GM18858 (cell line): Measurements from ENCODE around the gene SYT6.
A peak's percentile ranks its signal among the peaks of the same experiment; 100 is the strongest.

Experiments used
- ATAC-seq: cut with Tn5 transposase; IDR thresholded peaks from one replicate; pipeline ENCODE4 v1.9.1; 2021; ENCODE audit not compliant: unreplicated experiment

SYT6 gene

DNA sequence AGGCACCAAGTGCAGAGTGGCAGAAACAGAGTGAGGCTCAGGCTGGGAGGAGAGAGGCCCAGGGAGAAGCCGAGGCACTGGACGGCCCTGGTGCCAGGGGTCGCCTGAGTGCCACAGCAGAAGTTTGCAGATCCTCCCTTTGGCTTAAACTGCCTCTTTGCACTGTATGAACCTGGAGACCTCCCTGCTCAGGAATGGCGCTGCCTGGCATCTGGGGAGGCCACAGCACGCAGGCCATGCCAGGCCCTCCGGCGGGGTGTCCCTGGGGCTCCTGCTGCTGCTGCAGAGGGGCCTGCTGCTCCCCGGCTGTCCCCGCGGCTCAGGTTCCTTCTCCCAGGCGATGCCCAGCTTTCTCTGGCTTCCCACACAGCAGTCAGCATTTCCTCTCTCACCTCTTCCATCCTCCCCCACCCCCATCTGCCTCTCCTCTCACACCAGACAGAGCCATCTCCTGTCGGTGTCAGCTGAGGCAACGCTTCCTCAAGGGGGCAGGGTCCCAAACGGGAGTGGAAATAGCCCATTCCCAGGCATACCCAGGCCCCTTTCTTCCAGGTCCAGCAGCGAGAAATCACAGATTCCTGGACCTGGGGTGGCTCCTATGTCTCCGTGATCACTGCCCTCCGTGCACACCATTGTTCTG, 35.2 kb downstream of the SYT6 start:
- ATAC-seq = no peak

- ATAC-seq = no peak
Measured at GRCh38 chr1:114117654-114118053, 36.0 kb downstream of the SYT6 start.

DNA sequence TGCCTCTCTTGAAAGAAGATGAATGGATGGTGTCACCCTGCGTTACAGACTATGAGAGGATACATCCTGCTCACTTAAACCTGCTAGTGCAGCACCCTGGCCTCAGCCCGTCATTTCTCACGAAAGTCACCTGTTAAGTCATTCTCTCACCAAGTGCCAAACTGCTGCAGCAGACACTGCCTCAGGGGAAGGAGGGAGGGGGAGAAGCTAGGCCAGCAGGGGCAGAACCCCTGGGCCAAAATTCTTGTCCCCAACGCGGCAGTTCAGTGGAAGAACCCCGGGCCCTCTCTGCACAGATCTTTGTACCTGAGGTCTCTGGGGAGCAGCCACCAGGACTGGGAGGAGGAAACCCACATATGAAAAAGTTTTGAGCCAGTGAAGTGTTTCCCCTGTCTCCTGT, 37.6 kb downstream of the SYT6 start:
- ATAC-seq = no peak

DNA sequence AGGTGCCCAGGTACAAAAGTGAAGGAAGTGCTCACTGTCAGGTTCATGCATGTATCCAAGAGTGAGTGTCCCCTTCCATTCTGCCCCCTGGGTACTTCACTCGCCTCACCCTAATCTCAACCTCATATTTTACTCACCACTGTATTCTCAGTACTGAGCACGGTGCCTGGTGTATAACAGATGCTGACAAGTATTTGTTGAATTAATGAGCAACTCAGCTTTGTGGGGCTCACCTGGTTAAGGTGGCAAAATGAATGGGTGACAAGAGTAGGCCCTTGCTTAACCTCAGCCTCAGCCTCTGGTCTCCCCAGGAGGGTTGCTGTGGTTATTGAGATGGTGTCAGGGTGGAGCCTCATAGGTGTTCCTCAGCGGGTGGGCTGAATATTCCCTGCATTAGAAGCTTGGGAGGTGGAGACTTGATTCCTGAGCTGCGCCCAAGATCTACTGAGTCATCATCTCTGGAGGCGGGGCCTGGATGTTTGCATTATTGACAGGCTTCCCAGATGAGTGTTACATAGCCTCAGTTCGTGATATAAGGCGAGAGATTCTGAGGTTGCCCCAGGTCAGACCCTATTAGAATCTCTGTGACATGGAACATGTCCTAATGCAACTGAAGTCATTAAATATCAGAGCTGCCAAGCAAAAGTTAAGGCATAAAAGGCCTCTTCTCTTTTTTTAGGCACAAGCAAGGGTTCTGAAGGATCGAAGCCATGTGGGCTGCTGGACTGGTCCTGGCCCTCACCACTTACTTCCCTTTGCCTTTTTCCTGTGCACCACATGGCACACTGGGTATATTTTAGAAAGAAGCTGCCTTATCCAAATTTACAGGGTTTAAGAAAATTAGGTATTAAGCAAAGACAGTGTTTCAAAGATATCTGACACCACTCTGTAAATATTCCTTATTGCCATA, 39.2 kb downstream of the SYT6 start:
- ATAC-seq = no peak

- no peak for ATAC-seq
Measured at GRCh38 chr1:114113411-114114184, 40.1 kb downstream of the SYT6 start.

DNA sequence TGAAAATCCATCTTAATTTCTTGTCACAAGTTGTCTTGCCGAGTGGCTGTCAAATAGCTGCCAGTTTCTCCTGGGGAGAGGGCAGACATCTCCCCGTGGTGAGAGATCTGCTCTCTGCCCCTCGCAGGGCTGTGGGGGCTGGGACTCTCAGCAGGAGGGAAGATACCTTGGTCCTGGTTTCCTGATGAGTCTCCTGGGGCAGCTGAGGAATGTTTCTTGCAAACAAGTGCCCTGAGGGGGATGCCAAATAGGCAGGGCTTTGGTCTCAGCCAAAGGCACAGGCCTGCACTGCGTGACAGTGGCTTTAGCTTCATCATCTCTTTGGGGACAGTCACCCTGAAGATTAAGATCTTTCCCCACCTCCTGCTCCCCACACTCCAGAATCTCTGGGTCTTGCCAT, 40.9 kb downstream of the SYT6 start:
- ATAC-seq = no peak

DNA sequence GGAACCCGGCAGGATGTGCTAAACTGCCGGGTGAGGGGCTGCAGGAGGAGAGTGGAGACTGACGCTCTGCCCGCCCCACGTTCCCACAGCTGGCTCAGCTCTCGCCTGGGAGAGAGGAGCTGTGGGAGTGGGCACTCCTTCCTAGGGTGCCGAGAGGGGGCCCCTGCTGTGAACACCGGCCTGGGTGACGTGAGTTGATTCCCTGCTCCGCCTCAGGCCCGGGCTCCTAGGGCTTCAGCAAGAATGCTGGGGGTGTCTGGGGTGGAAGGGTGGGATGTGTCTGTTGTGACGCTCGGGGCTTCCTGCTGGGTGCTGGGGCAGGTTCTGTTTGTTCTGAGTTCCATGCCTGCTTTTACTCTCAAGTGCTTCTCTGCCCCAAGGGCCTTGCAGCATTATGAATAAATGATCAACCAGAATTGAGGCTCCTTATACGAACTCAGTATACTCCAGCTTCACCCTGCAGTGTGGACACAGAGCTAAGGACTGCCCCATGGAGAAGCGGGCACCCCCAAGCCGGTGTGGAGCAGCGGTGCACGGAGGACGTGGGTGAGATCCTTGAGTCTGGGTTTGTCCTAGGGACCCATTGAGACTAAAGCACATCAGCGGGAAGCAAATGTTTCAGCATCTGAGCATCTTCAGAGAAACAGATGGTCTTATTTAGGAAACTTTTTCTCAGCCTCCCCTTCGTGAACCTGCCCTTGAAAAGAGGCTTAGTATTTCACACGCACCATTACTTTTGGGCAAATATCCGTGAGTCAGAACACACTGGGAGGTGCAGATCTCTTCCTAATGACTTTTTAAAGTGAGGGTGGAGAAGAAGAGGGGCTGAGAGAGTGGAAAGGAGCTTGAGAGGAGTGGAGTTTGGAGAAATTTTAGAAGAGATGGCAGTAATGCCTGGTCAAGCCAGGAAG, 41.7 kb downstream of the SYT6 start:
- ATAC-seq = no peak

DNA sequence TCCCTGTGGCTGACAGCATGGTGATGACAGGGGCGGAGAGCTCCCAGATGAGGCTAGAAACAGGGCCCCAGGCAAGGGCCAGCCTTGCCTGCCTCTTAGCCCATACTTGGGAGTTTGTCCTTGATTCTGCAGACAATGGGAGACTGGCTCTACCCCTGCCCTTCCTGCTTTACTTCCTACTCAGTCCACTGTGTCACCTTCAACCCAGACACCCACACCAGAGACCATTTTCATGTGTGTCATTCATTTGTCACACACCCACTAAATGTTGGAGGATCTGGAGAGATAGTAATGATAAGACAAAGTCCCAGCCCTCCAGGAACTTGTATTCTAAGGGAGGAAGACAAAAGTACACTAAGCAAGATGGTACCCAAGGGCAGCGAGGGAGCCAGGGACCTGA, 43.7 kb downstream of the SYT6 start:
- ATAC-seq = no peak

DNA sequence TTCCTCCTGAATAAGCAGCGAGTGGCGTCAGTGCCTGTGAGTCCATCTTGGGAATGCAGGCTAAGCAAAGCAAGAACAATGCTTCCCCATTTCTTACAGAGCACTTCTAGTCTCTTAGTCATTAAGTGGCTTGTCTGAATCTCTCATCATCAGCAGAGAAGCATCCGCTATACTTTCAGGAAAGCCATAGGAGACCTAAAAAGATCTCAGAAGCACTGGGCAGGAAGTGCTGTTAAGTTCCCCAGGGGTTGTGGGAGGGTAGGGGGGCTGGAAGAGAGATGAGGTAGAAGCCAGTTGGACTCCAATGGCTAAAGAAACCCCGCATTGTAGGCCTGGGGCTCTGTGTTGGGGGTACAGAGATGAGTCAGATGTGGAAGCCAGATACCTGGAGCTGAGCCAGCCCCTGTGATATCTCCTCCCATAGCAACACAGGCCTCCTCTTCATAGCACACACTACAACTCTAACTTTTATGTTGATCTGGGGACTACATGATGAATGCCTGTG, 44.9 kb downstream of the SYT6 start:
- peak; percentile 79 for ATAC-seq

- no peak for ATAC-seq
Measured at GRCh38 chr1:114107474-114108435, 45.9 kb downstream of the SYT6 start.

GRCh38 chr1:114105421-114105979, 48.2 kb downstream of the SYT6 start:
- ATAC-seq = no peak

DNA sequence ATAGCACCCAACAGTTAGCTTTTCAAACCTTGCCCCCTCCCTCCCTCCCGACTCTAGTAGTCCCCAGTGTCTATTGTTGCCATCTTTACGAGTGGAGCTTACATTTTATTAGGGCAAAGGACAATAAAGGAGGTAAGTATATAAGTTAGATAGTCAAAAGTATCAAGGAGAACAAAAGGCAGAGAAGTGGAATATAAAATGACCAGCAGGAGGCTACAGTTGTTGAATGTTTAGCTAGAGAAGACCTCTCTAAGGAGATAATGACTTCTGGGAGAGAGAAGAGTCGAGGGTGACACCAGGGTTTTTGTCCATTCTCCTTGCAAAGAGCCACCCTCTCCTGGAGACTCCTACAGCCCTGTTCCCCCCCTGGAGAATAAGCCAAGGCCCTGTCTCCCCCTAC, 48.7 kb downstream of the SYT6 start:
- no peak for ATAC-seq

DNA sequence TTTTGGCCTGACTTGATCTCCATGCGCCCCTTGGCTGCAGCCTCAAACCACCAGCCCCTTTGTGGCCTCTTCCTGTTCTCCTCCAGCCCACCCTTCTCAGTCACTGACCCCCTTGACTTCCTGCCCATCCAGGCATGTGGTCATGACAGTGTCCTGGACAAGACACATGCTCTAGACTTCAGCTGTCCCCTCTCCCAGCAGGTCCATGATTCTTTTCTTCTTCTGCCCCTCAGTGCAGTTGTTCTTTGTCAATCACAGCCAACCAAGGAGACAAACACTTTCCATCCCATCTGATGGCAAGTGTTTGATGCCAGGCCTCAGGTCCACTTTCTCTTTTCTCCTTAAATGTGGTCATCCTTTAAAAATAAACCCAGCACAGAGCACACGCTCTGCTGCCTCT, 49.7 kb downstream of the SYT6 start:
- no peak for ATAC-seq

GRCh38 chr1:114102136-114102535, 51.5 kb downstream of the SYT6 start:
- no peak for ATAC-seq

DNA sequence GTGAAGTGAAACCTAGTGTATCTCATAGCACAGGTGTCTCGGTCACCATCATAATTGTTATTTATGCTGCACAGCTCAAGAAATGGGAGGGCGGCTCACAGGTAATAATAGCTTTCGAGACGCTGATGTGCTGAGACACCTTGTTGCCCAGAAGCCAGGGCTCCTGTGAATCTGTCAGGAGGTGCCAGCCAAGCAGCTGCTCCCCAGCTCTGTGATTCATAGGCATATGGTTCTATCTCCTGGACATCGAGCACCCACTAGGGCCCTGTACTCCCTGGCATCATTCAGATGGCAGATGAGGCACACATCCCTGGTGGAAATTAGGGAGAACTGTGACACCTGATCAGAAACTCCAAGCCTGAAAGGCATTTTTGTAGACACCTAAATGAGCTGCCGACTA, 53.5 kb downstream of the SYT6 start:
- no peak for ATAC-seq

- ATAC-seq = no peak
Measured at GRCh38 chr1:114099268-114099667, 54.4 kb downstream of the SYT6 start.

DNA sequence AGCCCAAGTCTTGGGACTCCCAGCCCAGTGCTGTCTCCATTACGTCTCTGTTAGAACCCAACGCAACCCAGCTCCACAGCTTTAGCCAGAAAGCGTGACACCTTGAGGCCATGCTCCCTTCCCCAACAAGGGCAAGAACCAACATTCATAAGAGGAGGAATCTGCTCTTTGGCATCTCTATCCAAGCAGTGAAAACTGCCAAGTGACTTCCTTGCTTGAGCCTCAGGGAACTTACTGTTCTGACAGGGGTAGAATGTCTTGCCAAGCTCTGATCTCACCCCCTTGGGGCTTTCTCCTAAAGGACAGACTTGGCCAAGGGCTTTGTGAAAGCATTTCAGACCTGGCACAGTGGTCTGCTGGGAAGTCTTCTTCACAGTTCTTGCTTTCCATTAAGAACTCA, 56.6 kb downstream of the SYT6 start:
- ATAC-seq = no peak

DNA sequence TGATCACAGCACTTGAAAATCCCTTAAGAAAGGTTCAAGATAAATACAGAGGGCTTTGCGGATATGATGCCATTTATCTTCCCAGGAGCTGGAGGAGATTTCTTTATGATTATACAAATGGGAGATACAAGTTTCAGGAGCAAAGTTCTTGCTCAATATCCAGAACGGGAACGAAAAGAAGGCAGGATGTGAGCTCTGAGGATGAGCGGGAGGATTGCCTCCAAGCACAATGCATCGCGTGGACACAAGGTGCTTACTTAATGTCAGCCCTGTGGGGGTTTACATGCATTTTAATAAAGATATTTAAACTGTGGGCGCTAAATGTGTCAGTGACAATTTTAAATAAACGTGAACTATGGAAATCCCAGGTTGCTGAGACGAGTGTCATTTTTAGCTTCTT, 59.0 kb downstream of the SYT6 start:
- ATAC-seq = no peak

DNA sequence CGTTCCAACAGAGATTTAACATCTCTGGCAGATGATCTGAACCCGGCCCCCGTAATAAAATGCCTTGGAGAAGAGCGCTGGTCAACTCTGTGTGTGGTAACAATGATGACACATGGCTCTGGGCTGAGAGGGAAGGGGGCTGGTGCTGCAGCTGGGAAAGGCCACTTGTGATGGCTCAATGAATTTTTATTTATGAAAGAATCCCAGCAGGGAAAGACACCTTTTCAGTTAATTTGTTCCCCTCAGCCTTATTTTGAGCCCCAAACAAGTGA, 59.4 kb downstream of the SYT6 start:
- ATAC-seq = no peak
